Omental fat pad (tissue), 4 donors: Measurements from ENCODE around the gene VPS41. TPM values are rescaled to one million over a fixed set of nuclear protein-coding genes. Genes with fewer than 3 reads are reported as not detected.

Experiments
- ATAC-seq: fragments of 150-250 bp; one replicate; pipeline ENCODE4 v1.9.1; 2016; ENCODE audit warnings: mild to moderate bottlenecking, moderate library complexity; ENCODE audit not compliant: low FRiP score
- DNase-seq: peaks from one replicate; pipeline ENCODE4 v3.0.0-alpha.2; 2019; ENCODE audit warnings: low spot score
- CTCF ChIP-seq, 3 donors: fragments of 450-650 bp; IDR thresholded peaks; one replicate each; pipeline ENCODE4 v1.5.1; 2016 to 2017; ENCODE audit warnings: antibody characterized with exemption in 3 of 3, mild to moderate bottlenecking in 3 of 3, moderate library complexity in 2 of 3
- total RNA-seq, 4 donors: library from RNA; depleted of rRNA; stranded (reverse); fragments of >200 nt; gene quantifications; one replicate each; pipeline ENCODE4 v1.1.0, GENCODE V29; 2016

Gene VPS41
- total RNA-seq, 4 donors from 2014 or later: 28.9 to 44.9 (median 33.4) TPM

- no peak for TF ChIP-seq CTCF (IDR thresholded peaks at IDR 0.05)
- ATAC-seq (no peak), DNase-seq (no peak)
Observed at GRCh38 chr7:38674513-38674912, 234.5 kb downstream of the VPS41 start.

GRCh38 chr7:38673795-38674194, 235.2 kb downstream of the VPS41 start:
- ATAC-seq: no peak
- no peak for DNase-seq
- TF ChIP-seq CTCF (IDR thresholded peaks at IDR 0.05): no peak

Other genes with a start within 250 kb of the VPS41 start
- gene POU6F2, start 68.7 kb upstream of the VPS41 start, total RNA-seq: under 1 TPM in 3 of 4 donors, not detected in 1; 0.12 to 0.56 (median 0.37) TPM